OCI-LY1 (cell line): ENCODE results near the gene GORAB.
A peak's percentile ranks its signal among the peaks of the same experiment; 100 is the strongest.

Experiments
- H2AFZ ChIP-seq: fragments of 200-600 bp; sonication (generic), shearing (Covaris generic); 2 replicates; pipeline ENCODE4 v1.6.0; 2014; ENCODE audit warnings: antibody characterized with exemption, mild to moderate bottlenecking, low read length
- H3F3A ChIP-seq: fragments of 200-600 bp; sonication (generic), shearing (Covaris generic); 2 replicates; pipeline ENCODE4 v1.6.0; 2014; ENCODE audit warnings: mild to moderate bottlenecking, antibody characterized with exemption, low read length, moderate library complexity; ENCODE audit not compliant: insufficient read depth
- H3K27ac ChIP-seq: fragments of 200-600 bp; sonication (generic); 2 replicates; pipeline ENCODE4 v1.5.1; 2014; ENCODE audit warnings: low read length, mixed run types, mild to moderate bottlenecking, low read depth; ENCODE audit not compliant: poor library complexity, severe bottlenecking
- H3K27me3 ChIP-seq: fragments of 200-600 bp; sonication (generic); 2 replicates; pipeline ENCODE4 v1.6.0; 2014; ENCODE audit warnings: antibody characterized with exemption, mild to moderate bottlenecking, low read length, moderate library complexity; ENCODE audit not compliant: insufficient read depth
- H3K36me3 ChIP-seq: fragments of 200-600 bp; sonication (generic); 2 replicates; pipeline ENCODE4 v1.6.1; 2014; ENCODE audit warnings: mild to moderate bottlenecking, antibody characterized with exemption, low read length, moderate library complexity, mixed read lengths; ENCODE audit not compliant: insufficient read depth
- H3K4me1 ChIP-seq: fragments of 200-600 bp; sonication (generic); 2 replicates; pipeline ENCODE4 v1.5.1; 2014; ENCODE audit warnings: mild to moderate bottlenecking, low read length, moderate library complexity; ENCODE audit not compliant: insufficient read depth, severe bottlenecking
- H3K4me2 ChIP-seq: fragments of 200-600 bp; sonication (generic), shearing (Covaris generic); 2 replicates; pipeline ENCODE4 v1.6.1; 2014; ENCODE audit warnings: low read length
- H3K4me3 ChIP-seq: fragments of 200-600 bp; sonication (generic); 2 replicates; pipeline ENCODE4 v1.5.1; 2014; ENCODE audit warnings: low read length, low read depth, mild to moderate bottlenecking, mixed read lengths; ENCODE audit not compliant: poor library complexity, severe bottlenecking
- H3K79me2 ChIP-seq: fragments of 200-600 bp; shearing (Covaris generic); 2 replicates; pipeline ENCODE4 v1.6.1; 2016; ENCODE audit warnings: mixed run types, low read length, mixed read lengths; ENCODE audit not compliant: insufficient read depth
- H3K9ac ChIP-seq: fragments of 200-600 bp; sonication (generic), shearing (Covaris generic); 2 replicates; pipeline ENCODE4 v1.6.1; 2014; ENCODE audit warnings: mild to moderate bottlenecking, low read length, mixed read lengths
- H3K9me2 ChIP-seq: fragments of 200-600 bp; sonication (generic), shearing (Covaris generic); 2 replicates; pipeline ENCODE4 v1.6.1; 2014; ENCODE audit warnings: low read depth, mild to moderate bottlenecking, low read length, mixed read lengths
- H3K9me3 ChIP-seq: fragments of 200-600 bp; shearing (Covaris generic); 2 replicates; pipeline ENCODE4 v1.6.1; 2014; ENCODE audit warnings: low read length, mixed read lengths
- H4K20me1 ChIP-seq: fragments of 200-600 bp; sonication (generic), shearing (Covaris generic); 2 replicates; pipeline ENCODE4 v1.6.0; 2016; ENCODE audit warnings: mild to moderate bottlenecking, low read length; ENCODE audit not compliant: insufficient read depth
- EZH2 ChIP-seq: fragments of 200-600 bp; sonication (generic), shearing (Covaris generic); IDR thresholded peaks from 2 replicates; pipeline ENCODE4 v1.8.0; 2017; ENCODE audit warnings: borderline replicate concordance, mixed run types, mild to moderate bottlenecking, antibody characterized with exemption, low read length, moderate library complexity, mixed read lengths
- TF ChIP-seq, protein P1 (sequence below): fragments of 200-600 bp; sonication (generic), shearing (Covaris generic); IDR thresholded peaks from 2 replicates; pipeline ENCODE4 v1.5.1; 2017; ENCODE audit warnings: mild to moderate bottlenecking, antibody characterized with exemption, low read length, moderate library complexity, mixed read lengths

The GORAB gene

DNA sequence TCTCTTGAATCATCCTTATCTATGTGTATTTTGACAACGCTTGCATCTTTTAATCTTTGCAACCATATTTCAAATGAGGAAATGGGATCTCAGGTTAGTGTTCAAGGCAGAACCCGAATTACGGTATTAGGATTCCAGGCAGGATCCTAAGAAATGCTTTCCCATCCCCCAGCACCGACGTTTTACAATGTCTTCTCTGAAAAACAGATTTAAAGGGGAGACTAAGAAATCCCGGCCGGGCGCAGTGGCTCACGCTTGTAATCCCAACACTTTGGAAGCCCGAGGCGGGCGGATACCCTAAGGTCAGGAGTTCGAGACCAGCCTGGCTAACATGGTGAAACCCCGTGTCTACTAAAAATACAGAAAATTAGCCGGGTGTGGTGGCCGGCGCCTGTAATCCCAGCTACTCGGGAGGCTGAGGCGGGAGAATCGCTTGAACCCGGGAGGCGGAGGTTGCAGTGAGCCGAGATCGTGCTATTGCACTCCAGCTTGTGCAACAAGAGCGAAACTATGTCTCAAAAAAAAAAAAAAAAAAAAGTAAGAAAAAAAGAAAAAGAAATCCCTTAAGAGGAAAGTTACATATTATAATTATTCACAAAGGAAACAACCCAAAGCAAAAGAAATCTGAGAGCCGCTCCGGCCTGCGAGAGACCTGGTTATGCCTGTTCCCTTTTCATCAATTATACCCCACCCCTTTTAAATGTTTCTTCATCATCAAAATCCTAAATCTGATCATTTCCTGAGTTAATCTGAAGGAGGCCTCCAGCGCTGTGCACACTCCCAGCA, 801 bp upstream of the GORAB start:
- Histone ChIP-seq H3K4me3 (peak overlapping the region; percentile 91), H3F3A (no peaks in the 10 kb centered on the region), H3K9ac (peak overlapping the region; percentile 91), H3K79me2 (peaks cover 20% of the 10 kb centered on the region), H3K4me2 (peak overlapping the region; percentile 84), H3K9me2 (no peaks in the 10 kb centered on the region), H3K27ac (peak overlapping the region; percentile 63), H3K36me3 (no peaks in the 10 kb centered on the region; the same call in 1 of the 2 replicates), H3K9me3 (no peaks in the 10 kb centered on the region), H4K20me1 (no peaks in the 10 kb centered on the region), H3K4me1 (peaks cover 22% of the 10 kb centered on the region), H3K27me3 (no peaks in the 10 kb centered on the region), H2AFZ (peak overlapping the region; percentile 60)
- TF ChIP-seq, protein P1, sequence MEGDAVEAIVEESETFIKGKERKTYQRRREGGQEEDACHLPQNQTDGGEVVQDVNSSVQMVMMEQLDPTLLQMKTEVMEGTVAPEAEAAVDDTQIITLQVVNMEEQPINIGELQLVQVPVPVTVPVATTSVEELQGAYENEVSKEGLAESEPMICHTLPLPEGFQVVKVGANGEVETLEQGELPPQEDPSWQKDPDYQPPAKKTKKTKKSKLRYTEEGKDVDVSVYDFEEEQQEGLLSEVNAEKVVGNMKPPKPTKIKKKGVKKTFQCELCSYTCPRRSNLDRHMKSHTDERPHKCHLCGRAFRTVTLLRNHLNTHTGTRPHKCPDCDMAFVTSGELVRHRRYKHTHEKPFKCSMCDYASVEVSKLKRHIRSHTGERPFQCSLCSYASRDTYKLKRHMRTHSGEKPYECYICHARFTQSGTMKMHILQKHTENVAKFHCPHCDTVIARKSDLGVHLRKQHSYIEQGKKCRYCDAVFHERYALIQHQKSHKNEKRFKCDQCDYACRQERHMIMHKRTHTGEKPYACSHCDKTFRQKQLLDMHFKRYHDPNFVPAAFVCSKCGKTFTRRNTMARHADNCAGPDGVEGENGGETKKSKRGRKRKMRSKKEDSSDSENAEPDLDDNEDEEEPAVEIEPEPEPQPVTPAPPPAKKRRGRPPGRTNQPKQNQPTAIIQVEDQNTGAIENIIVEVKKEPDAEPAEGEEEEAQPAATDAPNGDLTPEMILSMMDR = no peak
- TF ChIP-seq EZH2 = no peak

DNA sequence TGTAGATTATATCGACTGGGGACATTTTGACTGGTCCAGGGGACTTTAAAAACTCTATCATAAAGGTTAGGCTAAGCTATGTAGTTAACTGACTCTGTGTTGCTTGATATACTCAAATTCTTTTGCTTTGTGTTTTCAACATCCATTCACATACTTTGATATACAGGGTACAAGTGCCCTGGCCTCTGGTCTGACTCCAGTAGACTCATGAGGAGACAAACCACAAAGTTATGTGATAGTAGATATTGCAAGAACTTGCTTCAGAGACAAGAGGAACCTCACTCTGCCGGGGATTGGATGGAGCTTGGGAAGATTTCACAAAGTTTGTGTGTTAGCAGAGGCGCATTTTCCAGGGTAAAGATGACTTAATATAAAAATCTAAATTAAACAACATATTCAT, 1.3 kb downstream of the GORAB start:
- H3F3A ChIP-seq = no peaks in the 10 kb centered on the region
- peaks cover 22% of the 10 kb centered on the region for H3K4me1 ChIP-seq
- H3K79me2 ChIP-seq = peaks cover 20% of the 10 kb centered on the region
- H3K27ac ChIP-seq = no peak overlapping the region
- no peaks in the 10 kb centered on the region for H3K27me3 ChIP-seq
- H2AFZ ChIP-seq = no peak overlapping the region
- H3K4me3 ChIP-seq = peak overlapping the region; percentile 91
- H4K20me1 ChIP-seq = no peaks in the 10 kb centered on the region
- no peaks in the 10 kb centered on the region for H3K9me3 ChIP-seq
- TF ChIP-seq, protein P1 = no peak
- TF ChIP-seq EZH2 = no peak
- no peaks in the 10 kb centered on the region for H3K9me2 ChIP-seq
- peak overlapping the region; percentile 84 for H3K4me2 ChIP-seq
- H3K36me3 ChIP-seq = peaks cover 4% of the 10 kb centered on the region; the same call in 1 of the 2 replicates
- H3K9ac ChIP-seq = peak overlapping the region; percentile 91

- Histone ChIP-seq H3K79me2 (peaks cover 20% of the 10 kb centered on the region), H4K20me1 (no peaks in the 10 kb centered on the region), H3K36me3 (peaks cover 12% of the 10 kb centered on the region), H2AFZ (no peak overlapping the region), H3K27ac (no peak overlapping the region), H3K4me2 (no peak overlapping the region), H3K27me3 (no peaks in the 10 kb centered on the region), H3K4me3 (no peak overlapping the region), H3K4me1 (peaks cover 22% of the 10 kb centered on the region), H3K9ac (no peak overlapping the region), H3F3A (no peaks in the 10 kb centered on the region), H3K9me3 (no peaks in the 10 kb centered on the region), H3K9me2 (no peaks in the 10 kb centered on the region)
- TF ChIP-seq EZH2 = no peak
Measured at GRCh38 chr1:170534626-170535147, 2.7 kb downstream of the GORAB start.
